IMR-90 (cell line): ENCODE data around the gene TTC27. TPM values are rescaled to one million over a fixed set of nuclear protein-coding genes. Genes with fewer than 3 reads are reported as not detected.

Source experiments
- ATAC-seq: fragments of 200-7000 bp; cut with Tn5 transposase; 2 replicates; pipeline ENCODE4 v1.9.1; 2020; ENCODE audit warnings: low read depth, mild to moderate bottlenecking, moderate library complexity
- BruUV-seq: library from RNA; stranded (reverse); fragments of 400-500 nt; replicated peaks from 2 replicates; lab custom pipeline; 2021; lab: Mats Ljungman, UMichigan
- CTCF ChIA-PET: fragments of 300-600 bp; formaldehyde crosslinking; extraction: SDS; loops from one replicate; lab custom pipeline; 2021; ENCODE audit warnings: antibody characterized with exemption; lab: Yijun Ruan, JAX
- POLR2A ChIA-PET: fragments of 300-600 bp; sonication (Branson Sonifier 250); formaldehyde crosslinking; loops from one replicate; lab custom pipeline; 2022; ENCODE audit warnings: antibody characterized with exemption; ENCODE audit not compliant: unreplicated experiment; lab: Charles Lee
- DNase-seq: peaks from one replicate; pipeline ENCODE4 v3.0.0; 2013
- H2AFZ ChIP-seq: replicated peaks from 2 replicates; pipeline ENCODE3; 2013; ENCODE audit warnings: low read length, mild to moderate bottlenecking; ENCODE audit not compliant: poor library complexity
- H2AK5ac ChIP-seq: 2 replicates; pipeline ENCODE4 v1.6.1; 2013; ENCODE audit warnings: low read depth, low read length, inconsistent platforms
- H2AK9ac ChIP-seq: replicated peaks from 2 replicates; pipeline ENCODE3; 2013; ENCODE audit warnings: mild to moderate bottlenecking, low read depth, low read length, moderate library complexity; ENCODE audit not compliant: poor library complexity
- H2BK120ac ChIP-seq: 2 replicates; pipeline ENCODE4 v1.6.1; 2013; ENCODE audit warnings: low read depth, low read length, inconsistent platforms
- H2BK15ac ChIP-seq: 3 replicates; pipeline ENCODE4 v1.6.1; 2013; ENCODE audit warnings: low read depth, low read length, inconsistent platforms
- H2BK20ac ChIP-seq: 2 replicates; pipeline ENCODE4 v1.6.1; 2013; ENCODE audit warnings: low read depth, mild to moderate bottlenecking, inconsistent platforms, low read length, moderate library complexity
- H2BK5ac ChIP-seq: 2 replicates; pipeline ENCODE4 v1.6.1; 2013; ENCODE audit warnings: mild to moderate bottlenecking, low read depth, low read length, inconsistent platforms; ENCODE audit not compliant: poor library complexity, severe bottlenecking
- H3K14ac ChIP-seq: replicated peaks from 2 replicates; pipeline ENCODE4 v1.6.1; 2013; ENCODE audit warnings: low read depth, low read length, inconsistent platforms
- H3K18ac ChIP-seq: 2 replicates; pipeline ENCODE4 v1.6.1; 2013; ENCODE audit warnings: low read depth, low read length, control low read depth
- H3K23ac ChIP-seq: 2 replicates; pipeline ENCODE4 v1.6.1; 2013; ENCODE audit warnings: low read depth, low read length, inconsistent platforms
- H3K27ac ChIP-seq: 2 replicates; pipeline ENCODE4 v1.5.1; 2013; ENCODE audit warnings: mild to moderate bottlenecking, control low read depth, low read length; ENCODE audit not compliant: insufficient read depth
- H3K27me3 ChIP-seq: 2 replicates; pipeline ENCODE4 v1.6.1; 2013; ENCODE audit warnings: low read length; ENCODE audit not compliant: control insufficient read depth, insufficient read depth
- H3K36me3 ChIP-seq: 2 replicates; pipeline ENCODE4 v1.6.1; 2013; ENCODE audit warnings: low read length, mixed read lengths; ENCODE audit not compliant: control insufficient read depth, insufficient read depth
- H3K4ac ChIP-seq: 2 replicates; pipeline ENCODE4 v1.6.1; 2013; ENCODE audit warnings: low read depth, low read length, inconsistent platforms
- H3K4me1 ChIP-seq: 2 replicates; pipeline ENCODE4 v1.6.1; 2013; ENCODE audit warnings: low read length, mixed read lengths; ENCODE audit not compliant: control insufficient read depth, insufficient read depth
- H3K4me2 ChIP-seq: 2 replicates; pipeline ENCODE4 v1.6.1; 2013; ENCODE audit warnings: low read depth, mild to moderate bottlenecking, control low read depth, low read length, moderate library complexity
- H3K4me3 ChIP-seq: 2 replicates; pipeline ENCODE4 v1.5.1; 2013; ENCODE audit warnings: low read depth, mild to moderate bottlenecking, control low read depth, low read length, moderate library complexity; ENCODE audit not compliant: insufficient read depth
- H3K56ac ChIP-seq: 2 replicates; pipeline ENCODE4 v1.6.1; 2013; ENCODE audit warnings: low read length, inconsistent platforms; ENCODE audit not compliant: insufficient read depth; ENCODE audit errors: extremely low read depth
- H3K79me1 ChIP-seq, 2 experiments: 2 replicates each; pipeline ENCODE4 v1.6.1; 2013; ENCODE audit warnings: low read length in 2 of 2, inconsistent platforms in 1 of 2, low read depth in 1 of 2
- H3K9ac ChIP-seq: 2 replicates; pipeline ENCODE4 v1.6.1; 2013; ENCODE audit warnings: low read depth, low read length, control low read depth
- H3K9me1 ChIP-seq: 2 replicates; pipeline ENCODE4 v1.6.1; 2013; ENCODE audit warnings: low read length, inconsistent platforms; ENCODE audit not compliant: insufficient read depth
- H3K9me3 ChIP-seq: 2 replicates; pipeline ENCODE4 v1.6.1; 2013; ENCODE audit warnings: low read length; ENCODE audit not compliant: control insufficient read depth, insufficient read depth
- H4K20me1 ChIP-seq: 2 replicates; pipeline ENCODE4 v1.6.1; 2013; ENCODE audit warnings: low read length, inconsistent platforms; ENCODE audit not compliant: insufficient read depth
- H4K5ac ChIP-seq: 2 replicates; pipeline ENCODE4 v1.6.1; 2013; ENCODE audit warnings: mild to moderate bottlenecking, low read depth, low read length, control low read depth
- H4K8ac ChIP-seq, 2 experiments: 2 replicates each; pipeline ENCODE4 v1.6.1; 2013; ENCODE audit warnings: low read depth in 2 of 2, low read length in 2 of 2, control low read depth in 1 of 2, inconsistent platforms in 1 of 2
- H4K91ac ChIP-seq: 2 replicates; pipeline ENCODE4 v1.6.1; 2013; ENCODE audit warnings: low read depth, low read length, inconsistent platforms; ENCODE audit not compliant: insufficient read depth
- BHLHE40 ChIP-seq: fragments of 150-350 bp; IDR thresholded peaks from 2 replicates; pipeline ENCODE4 v1.6.1; 2016; ENCODE audit warnings: mild to moderate bottlenecking, low read depth, low read length
- CHD1 ChIP-seq: IDR thresholded peaks from 2 replicates; pipeline ENCODE4 v1.6.1; 2012; ENCODE audit warnings: low read depth, low read length, improper control_type of control experiment
- MAZ ChIP-seq: IDR thresholded peaks from 2 replicates; pipeline ENCODE4 v1.6.1; 2012; ENCODE audit warnings: low read depth, mild to moderate bottlenecking, low read length, improper control_type of control experiment, moderate library complexity, borderline replicate concordance
- MXI1 ChIP-seq: IDR thresholded peaks from 2 replicates; pipeline ENCODE4 v1.6.1; 2012; ENCODE audit warnings: low read depth, mild to moderate bottlenecking, low read length, moderate library complexity, borderline replicate concordance
- POLR2A ChIP-seq: IDR thresholded peaks from 2 replicates; pipeline ENCODE4 v1.6.1; 2012; ENCODE audit warnings: mild to moderate bottlenecking, low read depth, low read length
- RAD21 ChIP-seq: IDR thresholded peaks from 2 replicates; pipeline ENCODE4 v1.6.1; 2012; ENCODE audit warnings: low read length, improper control_type of control experiment
- RFX5 ChIP-seq: IDR thresholded peaks from 2 replicates; pipeline ENCODE4 v1.8.0; 2012; ENCODE audit warnings: low read depth, mild to moderate bottlenecking, low read length, moderate library complexity
- SMC3 ChIP-seq: fragments of 150-350 bp; IDR thresholded peaks from 2 replicates; pipeline ENCODE4 v1.6.1; 2016; ENCODE audit warnings: low read depth, mild to moderate bottlenecking, antibody characterized with exemption, low read length, moderate library complexity
- WGBS, 2 experiments: methylation state at CpG; one replicate each; pipeline versions ENCODE4 v1.1.5 to v1.1.7; 2013; ENCODE audit warnings: missing lambda C conversion rate in 2 of 2; ENCODE audit not compliant: insufficient read length in 1 of 2; ENCODE audit errors: extremely low coverage in 2 of 2; 5-methylcytosine and 5-hydroxymethylcytosine counted together
- dilution Hi-C: fragments of 300-500 bp; cut with HindIII; formaldehyde crosslinking; loops from one replicate; pipeline ENCODE4 v1.14.3; 2018; ENCODE audit warnings: low sequenced_read_pairs; ENCODE audit not compliant: unreplicated experiment
- in situ Hi-C: fragments of 300-500 bp; cut with MboI; formaldehyde crosslinking; loops from 3 replicates; pipeline ENCODE4 v1.14.3; 2019; ENCODE audit warnings: low sequenced_read_pairs, inconsistent platforms, mixed read lengths
- intact Hi-C: fragments of 100-400 bp; cut with micrococcal nuclease; formaldehyde crosslinking; loops from 2 replicates; pipeline ENCODE4 v1.10.0; 2022
- polyA plus RNA-seq, 3 experiments: library from polyadenylated mRNA; depleted of rRNA; stranded (reverse); fragments of >200 nt; gene quantifications; 2 replicates each; pipeline ENCODE4 v1.2.3, GENCODE V29; 2012; ENCODE audit warnings: low replicate concordance in 1 of 3
- total RNA-seq: library from RNA; depleted of rRNA; stranded (reverse); fragments of >200 nt; gene quantifications from 2 replicates; pipeline ENCODE4 v1.2.3, GENCODE V29; 2012
- TF ChIP-seq, protein P1 (sequence below): conservative IDR thresholded peaks from 2 replicates; pipeline ENCODE4 v1.5.1; 2012; ENCODE audit warnings: mild to moderate bottlenecking, low read depth, low read length, improper control_type of control experiment
- TF ChIP-seq, protein P2 (sequence below): fragments of 150-350 bp; IDR thresholded peaks from 2 replicates; pipeline ENCODE4 v1.6.1; 2016; ENCODE audit warnings: low read depth, mild to moderate bottlenecking, low read length, moderate library complexity, borderline replicate concordance
- TF ChIP-seq, protein P3 (sequence below): fragments of 150-350 bp; IDR thresholded peaks from 2 replicates; pipeline ENCODE4 v1.6.1; 2017; ENCODE audit warnings: mild to moderate bottlenecking, antibody characterized with exemption, low read length, low read depth

The TTC27 gene
- total and polyA plus RNA-seq, 2 of the 4 experiments (the other 2 are of a cell fraction), result 12.7 to 30.5 TPM

DNA sequence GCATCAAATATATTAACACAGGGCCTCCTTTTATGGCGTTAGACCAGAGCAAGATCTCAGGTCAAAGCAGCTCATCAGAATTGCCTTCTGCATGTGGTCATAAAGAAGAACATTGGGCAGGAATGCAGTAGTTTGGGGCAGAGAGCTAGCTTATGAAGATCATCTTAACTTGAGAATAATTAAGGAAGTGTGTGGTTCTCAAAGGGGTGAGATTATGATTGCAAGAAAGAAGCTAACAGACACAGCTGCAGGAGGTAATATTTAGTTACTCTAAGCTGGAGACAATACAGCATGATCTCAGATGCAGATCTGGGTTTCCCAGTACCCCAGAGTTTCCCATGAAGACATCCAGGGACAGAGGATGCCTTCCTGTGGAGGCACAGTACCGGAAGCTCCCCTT lies 91.6 kb downstream of the TTC27 start:
- TF ChIP-seq, protein P1, sequence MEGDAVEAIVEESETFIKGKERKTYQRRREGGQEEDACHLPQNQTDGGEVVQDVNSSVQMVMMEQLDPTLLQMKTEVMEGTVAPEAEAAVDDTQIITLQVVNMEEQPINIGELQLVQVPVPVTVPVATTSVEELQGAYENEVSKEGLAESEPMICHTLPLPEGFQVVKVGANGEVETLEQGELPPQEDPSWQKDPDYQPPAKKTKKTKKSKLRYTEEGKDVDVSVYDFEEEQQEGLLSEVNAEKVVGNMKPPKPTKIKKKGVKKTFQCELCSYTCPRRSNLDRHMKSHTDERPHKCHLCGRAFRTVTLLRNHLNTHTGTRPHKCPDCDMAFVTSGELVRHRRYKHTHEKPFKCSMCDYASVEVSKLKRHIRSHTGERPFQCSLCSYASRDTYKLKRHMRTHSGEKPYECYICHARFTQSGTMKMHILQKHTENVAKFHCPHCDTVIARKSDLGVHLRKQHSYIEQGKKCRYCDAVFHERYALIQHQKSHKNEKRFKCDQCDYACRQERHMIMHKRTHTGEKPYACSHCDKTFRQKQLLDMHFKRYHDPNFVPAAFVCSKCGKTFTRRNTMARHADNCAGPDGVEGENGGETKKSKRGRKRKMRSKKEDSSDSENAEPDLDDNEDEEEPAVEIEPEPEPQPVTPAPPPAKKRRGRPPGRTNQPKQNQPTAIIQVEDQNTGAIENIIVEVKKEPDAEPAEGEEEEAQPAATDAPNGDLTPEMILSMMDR, result no peak
- no peak for TF ChIP-seq MXI1
- no peak for TF ChIP-seq RFX5
- TF ChIP-seq, protein P2, sequence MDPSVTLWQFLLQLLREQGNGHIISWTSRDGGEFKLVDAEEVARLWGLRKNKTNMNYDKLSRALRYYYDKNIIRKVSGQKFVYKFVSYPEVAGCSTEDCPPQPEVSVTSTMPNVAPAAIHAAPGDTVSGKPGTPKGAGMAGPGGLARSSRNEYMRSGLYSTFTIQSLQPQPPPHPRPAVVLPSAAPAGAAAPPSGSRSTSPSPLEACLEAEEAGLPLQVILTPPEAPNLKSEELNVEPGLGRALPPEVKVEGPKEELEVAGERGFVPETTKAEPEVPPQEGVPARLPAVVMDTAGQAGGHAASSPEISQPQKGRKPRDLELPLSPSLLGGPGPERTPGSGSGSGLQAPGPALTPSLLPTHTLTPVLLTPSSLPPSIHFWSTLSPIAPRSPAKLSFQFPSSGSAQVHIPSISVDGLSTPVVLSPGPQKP, result no peak
- TF ChIP-seq SMC3, result no peak
- no peak for TF ChIP-seq RAD21
- no peak for TF ChIP-seq BHLHE40
- no peak for TF ChIP-seq POLR2A
- no peak for TF ChIP-seq CHD1
- TF ChIP-seq MAZ, result no peak
- TF ChIP-seq, protein P3, sequence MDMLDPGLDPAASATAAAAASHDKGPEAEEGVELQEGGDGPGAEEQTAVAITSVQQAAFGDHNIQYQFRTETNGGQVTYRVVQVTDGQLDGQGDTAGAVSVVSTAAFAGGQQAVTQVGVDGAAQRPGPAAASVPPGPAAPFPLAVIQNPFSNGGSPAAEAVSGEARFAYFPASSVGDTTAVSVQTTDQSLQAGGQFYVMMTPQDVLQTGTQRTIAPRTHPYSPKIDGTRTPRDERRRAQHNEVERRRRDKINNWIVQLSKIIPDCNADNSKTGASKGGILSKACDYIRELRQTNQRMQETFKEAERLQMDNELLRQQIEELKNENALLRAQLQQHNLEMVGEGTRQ, result no peak
- in situ Hi-C loops (no loop called here), intact Hi-C loops (no loop called here), dilution Hi-C loops (no loop called here)
- no peak overlapping the region for H4K91ac ChIP-seq
- no peak overlapping the region for H4K8ac ChIP-seq
- no peak overlapping the region for H2BK20ac ChIP-seq
- WGBS, 2 experiments, result no CpG with 5 or more reads among the region's 2 CpGs
- ATAC-seq, result no peak
- H2BK120ac ChIP-seq, result no peak overlapping the region
- no peak overlapping the region for H3K27ac ChIP-seq
- no peak for DNase-seq
- H3K23ac ChIP-seq, result no peak overlapping the region
- no TSS peak for BruUV-seq
- no peak overlapping the region for H3K56ac ChIP-seq
- CTCF ChIA-PET, result interaction anchor here (1.0 kb wide), 1 partner anchor 11 kb away, joined by 3 read pairs; no protein-coding TSS in a partner anchor
- H4K20me1 ChIP-seq, result no peaks in the 10 kb centered on the region
- H2BK15ac ChIP-seq, result no peak overlapping the region
- POLR2A ChIA-PET, result no interaction called here
- no peak overlapping the region for H3K4me2 ChIP-seq
- H3K9me1 ChIP-seq, result no peaks in the 10 kb centered on the region
- no peak overlapping the region for H2AK9ac ChIP-seq
- H3K18ac ChIP-seq, result no peak overlapping the region
- H2BK5ac ChIP-seq, result no peak overlapping the region
- no peak overlapping the region for H3K4ac ChIP-seq
- no peak overlapping the region for H2AK5ac ChIP-seq
- no peaks in the 10 kb centered on the region for H3K27me3 ChIP-seq
- no peak overlapping the region for H3K4me3 ChIP-seq
- no peak overlapping the region for H2AFZ ChIP-seq
- H3K9ac ChIP-seq, result no peak overlapping the region
- no peak overlapping the region for H3K14ac ChIP-seq
- H3K4me1 ChIP-seq, result peaks cover 2% of the 10 kb centered on the region
- H3K36me3 ChIP-seq, result no peaks in the 10 kb centered on the region; the same call in 1 of the 2 replicates
- H3K79me1 ChIP-seq, result peaks cover 5 to 9% of the 10 kb centered on the region in 2 experiments; a peak in 3 of 4 replicates
- H4K5ac ChIP-seq, result no peak overlapping the region
- no peaks in the 10 kb centered on the region for H3K9me3 ChIP-seq
